GM12878 (cell line): ENCODE data around the gene PLAC9.

Source experiments
- EZH2 ChIP-seq: IDR thresholded peaks from 2 replicates; pipeline ENCODE4 v1.6.1; 2012; ENCODE audit warnings: low read depth, mild to moderate bottlenecking, control low read depth, inconsistent platforms, low read length, borderline replicate concordance; ENCODE audit not compliant: control insufficient read depth
- HDAC2 ChIP-seq: fragments of 200-600 bp; sonication (generic); IDR thresholded peaks from 2 replicates; pipeline ENCODE4 v1.6.1; 2017
- JUNB ChIP-seq: IDR thresholded peaks from 2 replicates; pipeline ENCODE4 v1.6.1; 2016; ENCODE audit warnings: antibody characterized with exemption, mild to moderate bottlenecking
- NFYB ChIP-seq: IDR thresholded peaks from 2 replicates; pipeline ENCODE4 v1.6.1; 2011; ENCODE audit warnings: low read depth, mild to moderate bottlenecking, low read length, improper control_type of control experiment, moderate library complexity; ENCODE audit not compliant: insufficient read depth
- PML ChIP-seq: IDR thresholded peaks from 2 replicates; pipeline ENCODE4 v1.6.1; 2012; ENCODE audit warnings: low read length, inconsistent platforms
- POLR2A ChIP-seq: IDR thresholded peaks from 2 replicates; pipeline ENCODE4 v1.6.1; 2011; ENCODE audit warnings: low read depth, mild to moderate bottlenecking, low read length
- SMAD1 ChIP-seq: fragments of 450-650 bp; IDR thresholded peaks from 2 replicates; pipeline ENCODE4 v1.6.1; 2018; ENCODE audit warnings: mild to moderate bottlenecking, low read depth; ENCODE audit not compliant: partially characterized antibody
- ZNF217 ChIP-seq: fragments of 450-650 bp; IDR thresholded peaks from 2 replicates; pipeline ENCODE4 v1.6.1; 2017; ENCODE audit warnings: antibody characterized with exemption, mild to moderate bottlenecking
- ZNF274 ChIP-seq: IDR thresholded peaks from one replicate; pipeline ENCODE4 v1.8.0; 2011; ENCODE audit not compliant: insufficient read length, insufficient read depth
- TF ChIP-seq, protein P1 (sequence below): IDR thresholded peaks from 2 replicates; pipeline ENCODE4 v1.6.1; 2012; ENCODE audit warnings: low read length, inconsistent platforms
- TF ChIP-seq, protein P2 (sequence below): fragments of 450-650 bp; IDR thresholded peaks from 2 replicates; pipeline ENCODE4 v1.6.1; 2016; ENCODE audit warnings: mild to moderate bottlenecking
- TF ChIP-seq, protein P3 (sequence below), 3 experiments: IDR thresholded peaks in 2 of 3; conservative IDR thresholded peaks in 1 of 3; 2 replicates each; pipeline ENCODE4 v1.5.1; 2011; ENCODE audit warnings: low read depth in 3 of 3, low read length in 3 of 3, mild to moderate bottlenecking in 3 of 3, control low read depth in 2 of 3, moderate library complexity in 2 of 3, inconsistent platforms in 1 of 3, mixed read lengths in 1 of 3; ENCODE audit not compliant: control insufficient read depth in 2 of 3, insufficient read depth in 1 of 3; ENCODE audit errors: extremely low read depth in 1 of 3
- TF ChIP-seq, protein P4 (sequence below): IDR thresholded peaks from 2 replicates; pipeline ENCODE4 v1.6.1; 2012; ENCODE audit warnings: low read depth, low read length, improper control_type of control experiment
- TF ChIP-seq, protein P5 (sequence below): fragments of 450-650 bp; conservative IDR thresholded peaks from 2 replicates; pipeline ENCODE4 v1.6.1; 2017; ENCODE audit warnings: mild to moderate bottlenecking, moderate library complexity

DNA sequence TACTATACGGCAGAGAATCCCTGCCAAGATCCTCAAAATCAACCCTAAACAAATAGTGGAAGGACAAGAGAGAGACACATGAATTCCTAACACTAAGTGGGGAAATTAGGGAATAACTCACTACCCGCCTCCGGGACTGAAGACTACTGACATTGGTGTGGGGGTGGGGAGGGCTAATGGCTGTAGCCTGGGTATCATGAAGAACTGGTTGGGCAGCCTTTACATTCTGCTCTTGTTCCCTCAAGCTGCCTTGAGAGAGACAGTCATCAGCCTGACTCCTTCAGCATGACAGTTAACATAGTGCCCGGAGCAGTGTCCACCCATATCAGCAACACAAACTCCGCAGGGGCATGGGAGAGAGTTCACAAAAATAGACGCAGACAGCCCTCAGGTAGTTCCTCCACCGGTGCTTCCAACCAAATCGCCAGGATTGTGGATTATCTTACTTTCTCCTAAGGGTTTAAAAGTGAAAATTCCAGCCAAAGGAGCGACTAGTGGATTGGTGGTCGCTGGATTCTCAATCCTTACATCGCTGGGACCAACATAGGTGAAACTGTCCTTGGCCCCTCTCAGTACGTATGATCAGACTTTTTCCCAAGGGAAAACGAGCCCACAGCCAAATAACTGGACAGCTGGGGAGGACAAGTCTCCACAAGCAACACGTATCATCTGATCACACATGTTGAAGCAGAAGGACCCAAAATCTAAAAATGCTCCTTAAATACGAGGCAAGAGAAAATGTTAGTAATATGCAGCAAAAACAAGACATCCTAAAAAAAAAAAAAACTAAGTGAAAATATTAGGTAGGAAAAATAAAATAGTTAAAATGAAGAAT lies 31.5 kb upstream of the PLAC9 start:
- TF ChIP-seq POLR2A, result no peak
- TF ChIP-seq, protein P1, sequence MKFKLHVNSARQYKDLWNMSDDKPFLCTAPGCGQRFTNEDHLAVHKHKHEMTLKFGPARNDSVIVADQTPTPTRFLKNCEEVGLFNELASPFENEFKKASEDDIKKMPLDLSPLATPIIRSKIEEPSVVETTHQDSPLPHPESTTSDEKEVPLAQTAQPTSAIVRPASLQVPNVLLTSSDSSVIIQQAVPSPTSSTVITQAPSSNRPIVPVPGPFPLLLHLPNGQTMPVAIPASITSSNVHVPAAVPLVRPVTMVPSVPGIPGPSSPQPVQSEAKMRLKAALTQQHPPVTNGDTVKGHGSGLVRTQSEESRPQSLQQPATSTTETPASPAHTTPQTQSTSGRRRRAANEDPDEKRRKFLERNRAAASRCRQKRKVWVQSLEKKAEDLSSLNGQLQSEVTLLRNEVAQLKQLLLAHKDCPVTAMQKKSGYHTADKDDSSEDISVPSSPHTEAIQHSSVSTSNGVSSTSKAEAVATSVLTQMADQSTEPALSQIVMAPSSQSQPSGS, result no peak
- TF ChIP-seq, protein P2, sequence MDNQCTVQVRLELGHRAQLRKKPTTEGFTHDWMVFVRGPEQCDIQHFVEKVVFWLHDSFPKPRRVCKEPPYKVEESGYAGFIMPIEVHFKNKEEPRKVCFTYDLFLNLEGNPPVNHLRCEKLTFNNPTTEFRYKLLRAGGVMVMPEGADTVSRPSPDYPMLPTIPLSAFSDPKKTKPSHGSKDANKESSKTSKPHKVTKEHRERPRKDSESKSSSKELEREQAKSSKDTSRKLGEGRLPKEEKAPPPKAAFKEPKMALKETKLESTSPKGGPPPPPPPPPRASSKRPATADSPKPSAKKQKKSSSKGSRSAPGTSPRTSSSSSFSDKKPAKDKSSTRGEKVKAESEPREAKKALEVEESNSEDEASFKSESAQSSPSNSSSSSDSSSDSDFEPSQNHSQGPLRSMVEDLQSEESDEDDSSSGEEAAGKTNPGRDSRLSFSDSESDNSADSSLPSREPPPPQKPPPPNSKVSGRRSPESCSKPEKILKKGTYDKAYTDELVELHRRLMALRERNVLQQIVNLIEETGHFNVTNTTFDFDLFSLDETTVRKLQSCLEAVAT, result no peak
- no peak for TF ChIP-seq HDAC2
- TF ChIP-seq, protein P3, sequence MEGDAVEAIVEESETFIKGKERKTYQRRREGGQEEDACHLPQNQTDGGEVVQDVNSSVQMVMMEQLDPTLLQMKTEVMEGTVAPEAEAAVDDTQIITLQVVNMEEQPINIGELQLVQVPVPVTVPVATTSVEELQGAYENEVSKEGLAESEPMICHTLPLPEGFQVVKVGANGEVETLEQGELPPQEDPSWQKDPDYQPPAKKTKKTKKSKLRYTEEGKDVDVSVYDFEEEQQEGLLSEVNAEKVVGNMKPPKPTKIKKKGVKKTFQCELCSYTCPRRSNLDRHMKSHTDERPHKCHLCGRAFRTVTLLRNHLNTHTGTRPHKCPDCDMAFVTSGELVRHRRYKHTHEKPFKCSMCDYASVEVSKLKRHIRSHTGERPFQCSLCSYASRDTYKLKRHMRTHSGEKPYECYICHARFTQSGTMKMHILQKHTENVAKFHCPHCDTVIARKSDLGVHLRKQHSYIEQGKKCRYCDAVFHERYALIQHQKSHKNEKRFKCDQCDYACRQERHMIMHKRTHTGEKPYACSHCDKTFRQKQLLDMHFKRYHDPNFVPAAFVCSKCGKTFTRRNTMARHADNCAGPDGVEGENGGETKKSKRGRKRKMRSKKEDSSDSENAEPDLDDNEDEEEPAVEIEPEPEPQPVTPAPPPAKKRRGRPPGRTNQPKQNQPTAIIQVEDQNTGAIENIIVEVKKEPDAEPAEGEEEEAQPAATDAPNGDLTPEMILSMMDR (IDR thresholded peaks at IDR 0.05 in 2 of 3, conservative IDR thresholded peaks at IDR 0.05 in 1 of 3; ENCODE audit: control insufficient read depth in 2 of 3, extremely low read depth in 1 of 3, insufficient read depth in 1 of 3, low read depth in 3 of 3, low read length in 3 of 3), result no peak
- TF ChIP-seq NFYB, result no peak
- TF ChIP-seq JUNB, result no peak
- no peak for TF ChIP-seq PML
- TF ChIP-seq, protein P4, sequence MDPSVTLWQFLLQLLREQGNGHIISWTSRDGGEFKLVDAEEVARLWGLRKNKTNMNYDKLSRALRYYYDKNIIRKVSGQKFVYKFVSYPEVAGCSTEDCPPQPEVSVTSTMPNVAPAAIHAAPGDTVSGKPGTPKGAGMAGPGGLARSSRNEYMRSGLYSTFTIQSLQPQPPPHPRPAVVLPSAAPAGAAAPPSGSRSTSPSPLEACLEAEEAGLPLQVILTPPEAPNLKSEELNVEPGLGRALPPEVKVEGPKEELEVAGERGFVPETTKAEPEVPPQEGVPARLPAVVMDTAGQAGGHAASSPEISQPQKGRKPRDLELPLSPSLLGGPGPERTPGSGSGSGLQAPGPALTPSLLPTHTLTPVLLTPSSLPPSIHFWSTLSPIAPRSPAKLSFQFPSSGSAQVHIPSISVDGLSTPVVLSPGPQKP, result no peak
- TF ChIP-seq EZH2, result no peak
- no peak for TF ChIP-seq ZNF217
- no peak for TF ChIP-seq ZNF274
- TF ChIP-seq, protein P5, sequence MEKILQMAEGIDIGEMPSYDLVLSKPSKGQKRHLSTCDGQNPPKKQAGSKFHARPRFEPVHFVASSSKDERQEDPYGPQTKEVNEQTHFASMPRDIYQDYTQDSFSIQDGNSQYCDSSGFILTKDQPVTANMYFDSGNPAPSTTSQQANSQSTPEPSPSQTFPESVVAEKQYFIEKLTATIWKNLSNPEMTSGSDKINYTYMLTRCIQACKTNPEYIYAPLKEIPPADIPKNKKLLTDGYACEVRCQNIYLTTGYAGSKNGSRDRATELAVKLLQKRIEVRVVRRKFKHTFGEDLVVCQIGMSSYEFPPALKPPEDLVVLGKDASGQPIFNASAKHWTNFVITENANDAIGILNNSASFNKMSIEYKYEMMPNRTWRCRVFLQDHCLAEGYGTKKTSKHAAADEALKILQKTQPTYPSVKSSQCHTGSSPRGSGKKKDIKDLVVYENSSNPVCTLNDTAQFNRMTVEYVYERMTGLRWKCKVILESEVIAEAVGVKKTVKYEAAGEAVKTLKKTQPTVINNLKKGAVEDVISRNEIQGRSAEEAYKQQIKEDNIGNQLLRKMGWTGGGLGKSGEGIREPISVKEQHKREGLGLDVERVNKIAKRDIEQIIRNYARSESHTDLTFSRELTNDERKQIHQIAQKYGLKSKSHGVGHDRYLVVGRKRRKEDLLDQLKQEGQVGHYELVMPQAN, result no peak
- TF ChIP-seq SMAD1, result no peak
